Neuronal stem cell (in vitro differentiated cells): Measurements from ENCODE around the gene CDA.
A peak's percentile ranks its signal among the peaks of the same experiment; 100 is the strongest.

ENCODE experiments used
- DNase-seq: peaks from one replicate; pipeline ENCODE4 v3.0.0-alpha.2; 2013; ENCODE audit warnings: low spot score
- H2AFZ ChIP-seq: one replicate; pipeline ENCODE4 v1.6.1; 2013; ENCODE audit warnings: mild to moderate bottlenecking, low read length, inconsistent platforms
- H2AK5ac ChIP-seq: 2 replicates; pipeline ENCODE4 v1.6.1; 2013; ENCODE audit warnings: low read depth, mild to moderate bottlenecking, inconsistent platforms, low read length, moderate library complexity, mixed read lengths
- H2BK120ac ChIP-seq: 2 replicates; pipeline ENCODE4 v1.6.1; 2013; ENCODE audit warnings: low read depth, mild to moderate bottlenecking, inconsistent platforms, low read length, moderate library complexity, mixed read lengths
- H2BK12ac ChIP-seq: one replicate; pipeline ENCODE4 v1.6.1; 2013; ENCODE audit warnings: low read length, inconsistent platforms
- H2BK15ac ChIP-seq: 2 replicates; pipeline ENCODE4 v1.6.1; 2013; ENCODE audit warnings: mild to moderate bottlenecking, low read length, inconsistent platforms, mixed read lengths
- H2BK5ac ChIP-seq: one replicate; pipeline ENCODE4 v1.6.1; 2013; ENCODE audit warnings: inconsistent platforms, mild to moderate bottlenecking, low read length, moderate library complexity
- H3K14ac ChIP-seq: one replicate; pipeline ENCODE4 v1.6.1; 2013; ENCODE audit warnings: low read length, inconsistent platforms
- H3K18ac ChIP-seq: 2 replicates; pipeline ENCODE4 v1.6.1; 2013; ENCODE audit warnings: low read length, inconsistent platforms
- H3K23ac ChIP-seq: 2 replicates; pipeline ENCODE4 v1.6.1; 2013; ENCODE audit warnings: low read depth, mild to moderate bottlenecking, mixed read lengths, low read length, inconsistent platforms; ENCODE audit not compliant: poor library complexity
- H3K27ac ChIP-seq: replicated peaks from 3 replicates; pipeline ENCODE4 v1.5.1; 2013; ENCODE audit warnings: low read length, inconsistent platforms
- H3K27me3 ChIP-seq, 3 experiments: 2 replicates each; pipeline ENCODE4 v1.6.1; 2013; ENCODE audit warnings: low read length in 3 of 3, mild to moderate bottlenecking in 2 of 3, inconsistent platforms in 1 of 3, low read depth in 1 of 3, mixed read lengths in 1 of 3, moderate library complexity in 1 of 3; ENCODE audit not compliant: control insufficient read depth in 3 of 3, insufficient read depth in 3 of 3
- H3K36me3 ChIP-seq, 2 donors: replicated peaks in 1 of 2; 2 replicates each; pipeline ENCODE4 v1.6.1; 2013; ENCODE audit warnings: low read length in 2 of 2; ENCODE audit not compliant: control insufficient read depth in 2 of 2, insufficient read depth in 2 of 2
- H3K4ac ChIP-seq: 2 replicates; pipeline ENCODE4 v1.6.1; 2013; ENCODE audit warnings: inconsistent platforms, mild to moderate bottlenecking, low read length, moderate library complexity
- H3K4me1 ChIP-seq, 2 donors: 1 replicate in 1 of 2; 2 replicates in 1 of 2; pipeline ENCODE4 v1.6.1; 2013; ENCODE audit warnings: low read length in 2 of 2, low read depth in 1 of 2; ENCODE audit not compliant: control insufficient read depth in 2 of 2, insufficient read depth in 1 of 2
- H3K4me2 ChIP-seq: one replicate; pipeline ENCODE4 v1.6.1; 2013; ENCODE audit warnings: mild to moderate bottlenecking, low read length, inconsistent platforms; ENCODE audit not compliant: insufficient read depth, poor library complexity, severe bottlenecking
- H3K4me3 ChIP-seq, 2 donors: 2 replicates each; pipeline ENCODE4 v1.5.1; 2013; ENCODE audit warnings: low read length in 2 of 2, mild to moderate bottlenecking in 2 of 2, inconsistent platforms in 1 of 2, moderate library complexity in 1 of 2
- H3K79me1 ChIP-seq: one replicate; pipeline ENCODE4 v1.6.1; 2013; ENCODE audit warnings: low read depth, mild to moderate bottlenecking, inconsistent platforms, low read length, moderate library complexity
- H3K9ac ChIP-seq: one replicate; pipeline ENCODE4 v1.6.1; 2013; ENCODE audit warnings: mild to moderate bottlenecking, low read depth, low read length, inconsistent platforms; ENCODE audit not compliant: poor library complexity
- H3K9me3 ChIP-seq, 2 donors: replicated peaks in 1 of 2; 2 replicates each; pipeline versions ENCODE3 to v1.6.1; 2013; ENCODE audit warnings: low read length in 2 of 2, mild to moderate bottlenecking in 2 of 2, inconsistent platforms in 1 of 2, low read depth in 1 of 2, mixed read lengths in 1 of 2, moderate library complexity in 1 of 2; ENCODE audit not compliant: control insufficient read depth in 2 of 2, insufficient read depth in 1 of 2
- H4K8ac ChIP-seq: one replicate; pipeline ENCODE4 v1.6.1; 2013; ENCODE audit warnings: low read depth, mild to moderate bottlenecking, inconsistent platforms, low read length, moderate library complexity
- H4K91ac ChIP-seq: one replicate; pipeline ENCODE4 v1.6.1; 2013; ENCODE audit warnings: low read length, low read depth, mild to moderate bottlenecking, inconsistent platforms; ENCODE audit not compliant: poor library complexity
- WGBS, 2 donors: extraction: QIAGEN DNeasy Blood & Tissue Kit; methylation state at CpG; one replicate each; pipeline ENCODE4 v1.1.7; 2013; ENCODE audit warnings: missing lambda C conversion rate in 2 of 2, mixed read lengths in 1 of 2; ENCODE audit not compliant: insufficient read length in 2 of 2, insufficient replicate concordance in 1 of 2; ENCODE audit errors: extremely low coverage in 2 of 2; 5-methylcytosine and 5-hydroxymethylcytosine counted together

The CDA gene

GRCh38 chr1:20551945-20552727 is 36.8 kb upstream of the CDA start, which contains the start of gene FAM43B:
Gene FAM43B (plus strand): TSS chr1:20552573. CDS start chr1:20552974, 401 bp downstream.
- WGBS, 2 donors, result no CpG with 5 or more reads among the region's 47 CpGs

GRCh38 chr1:20552728-20553445 is 36.0 kb upstream of the CDA start:
- Histone ChIP-seq H3K4me1 (peaks cover 0 to 9% of the 10 kb centered on the region in 2 donors), H2BK15ac (peak overlapping the region; percentile 75), H3K79me1 (no peaks in the 10 kb centered on the region), H3K4me3 (peak overlapping the region; percentile 46 to 83), H3K23ac (peak overlapping the region; percentile 93), H2BK12ac (peak overlapping the region; percentile 94), H3K4ac (no peak overlapping the region), H3K9me3 (peaks cover 0 to 1% of the 10 kb centered on the region in 2 donors), H3K14ac (peak overlapping the region; percentile 71), H3K36me3 (no peaks in the 10 kb centered on the region), H2BK5ac (peak overlapping the region; percentile 19), H3K27ac (no peak overlapping the region), H2BK120ac (no peak overlapping the region), H3K18ac (peak overlapping the region; percentile 94), H3K27me3 (peaks cover 19 to 84% (median 58%) of the 10 kb centered on the region in 3 experiments), H4K8ac (peak overlapping the region; percentile 48), H2AFZ (peak overlapping the region; percentile 86), H3K4me2 (peak overlapping the region; percentile 100), H4K91ac (peak overlapping the region; percentile 53), H2AK5ac (peak overlapping the region; percentile 70), H3K9ac (peak overlapping the region; percentile 92)
- WGBS, 2 donors, result no CpG with 5 or more reads among the region's 82 CpGs
- DNase-seq, result peak; percentile 21

More at GRCh38 chr1:20551945-20552727, 36.8 kb upstream of the CDA start, which contains the start of gene FAM43B:
- Histone ChIP-seq H3K23ac (peak within 1 kb of the TSS; percentile 93), H3K4me2 (peak within 1 kb of the TSS; percentile 100), H2BK5ac (peak within 1 kb of the TSS; percentile 19), H3K9me3 (no peaks in the 10 kb centered on the region), H2BK120ac (no peak within 1 kb of the TSS), H3K4me3 (peak within 1 kb of the TSS; percentile 46 to 83), H3K18ac (peak within 1 kb of the TSS; percentile 94), H2AK5ac (peak within 1 kb of the TSS; percentile 70), H2BK15ac (peak within 1 kb of the TSS; percentile 94), H4K91ac (peak within 1 kb of the TSS; percentile 53), H3K79me1 (no peaks in the 10 kb centered on the region), H2BK12ac (peak within 1 kb of the TSS; percentile 94), H4K8ac (peak within 1 kb of the TSS; percentile 48), H3K36me3 (no peaks in the 10 kb centered on the region), H3K4me1 (peaks cover 0 to 9% of the 10 kb centered on the region in 2 donors), H2AFZ (peak within 1 kb of the TSS; percentile 86), H3K14ac (peak within 1 kb of the TSS; percentile 71), H3K27ac (peak within 1 kb of the TSS; percentile 55), H3K4ac (no peak within 1 kb of the TSS), H3K27me3 (peaks cover 19 to 78% (median 54%) of the 10 kb centered on the region in 3 experiments), H3K9ac (peak within 1 kb of the TSS; percentile 92)
- peak; percentile 80 for DNase-seq

GRCh38 chr1:20555025-20555757 is 33.7 kb upstream of the CDA start:
- Histone ChIP-seq H3K23ac (no peak overlapping the region), H2AFZ (no peak overlapping the region), H3K4me2 (no peak overlapping the region), H3K27me3 (peaks cover 19 to 84% (median 60%) of the 10 kb centered on the region in 3 experiments), H2BK12ac (no peak overlapping the region), H2AK5ac (no peak overlapping the region), H4K8ac (no peak overlapping the region), H2BK15ac (no peak overlapping the region), H4K91ac (no peak overlapping the region), H3K36me3 (no peaks in the 10 kb centered on the region), H2BK120ac (no peak overlapping the region), H3K14ac (no peak overlapping the region), H2BK5ac (no peak overlapping the region), H3K4me3 (no peak overlapping the region), H3K9ac (no peak overlapping the region), H3K79me1 (no peaks in the 10 kb centered on the region), H3K18ac (no peak overlapping the region), H3K27ac (no peak overlapping the region), H3K9me3 (peaks cover 0 to 1% of the 10 kb centered on the region in 2 donors), H3K4ac (no peak overlapping the region), H3K4me1 (peaks cover 0 to 9% of the 10 kb centered on the region in 2 donors)
- WGBS, 2 donors, result no CpG with 5 or more reads among the region's 7 CpGs
- DNase-seq, result no peak
